NOMO-1 treated with dmso at 0.1 percent for 144 hours (cell line): ENCODE data around the gene TBCD.
A peak's percentile ranks its signal among the peaks of the same experiment; 100 is the strongest.

Source experiments
- DNase-seq: peaks from one replicate; lab custom pipeline; 2025; ENCODE audit not compliant: unreplicated experiment; lab: John Stamatoyannopoulos, UW

TBCD gene

DNA sequence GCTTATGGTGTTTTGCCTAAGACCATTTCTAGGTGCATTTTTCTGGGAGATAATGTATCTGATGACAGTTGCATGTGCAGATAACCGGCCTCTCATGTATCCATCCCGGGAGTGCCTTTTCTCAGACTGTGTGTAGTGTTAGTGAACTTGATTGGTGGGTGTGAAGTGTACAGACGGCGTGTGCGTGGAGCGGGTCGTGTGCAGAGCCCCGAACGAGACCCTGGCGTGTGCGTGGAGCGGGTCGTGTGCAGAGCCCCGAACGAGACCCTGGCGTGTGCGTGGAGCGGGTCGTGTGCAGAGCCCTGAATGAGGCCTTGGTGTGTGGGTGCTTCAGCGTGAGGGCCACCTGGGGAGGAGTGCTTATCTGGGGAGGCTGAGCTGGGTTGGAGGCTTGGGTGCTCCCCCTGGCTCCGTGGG, 116.9 kb downstream of the TBCD start:
- DNase-seq: no peak

DNA sequence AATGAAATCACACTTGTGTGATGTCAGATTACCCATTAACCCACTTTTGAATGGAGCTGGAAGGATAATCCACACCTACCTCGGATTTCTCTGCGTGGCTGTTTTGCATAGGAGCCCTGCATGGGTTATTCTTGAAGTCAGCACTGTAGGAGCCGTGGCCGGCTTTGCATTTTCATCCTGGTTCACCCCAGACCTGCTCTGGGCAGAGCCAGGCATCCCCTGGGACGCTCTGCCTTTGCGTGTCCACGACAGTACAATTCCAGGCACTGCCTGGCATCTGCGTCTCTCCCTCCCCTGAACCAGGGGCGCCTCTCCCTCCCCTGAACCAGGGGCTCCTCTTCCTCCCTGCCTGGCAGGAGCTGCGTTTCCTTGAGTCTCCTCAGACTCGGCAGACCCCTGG, 117.7 kb downstream of the TBCD start:
- no peak for DNase-seq

GRCh38 chr17:82870091-82870491, 118.2 kb downstream of the TBCD start:
- no peak for DNase-seq

DNA sequence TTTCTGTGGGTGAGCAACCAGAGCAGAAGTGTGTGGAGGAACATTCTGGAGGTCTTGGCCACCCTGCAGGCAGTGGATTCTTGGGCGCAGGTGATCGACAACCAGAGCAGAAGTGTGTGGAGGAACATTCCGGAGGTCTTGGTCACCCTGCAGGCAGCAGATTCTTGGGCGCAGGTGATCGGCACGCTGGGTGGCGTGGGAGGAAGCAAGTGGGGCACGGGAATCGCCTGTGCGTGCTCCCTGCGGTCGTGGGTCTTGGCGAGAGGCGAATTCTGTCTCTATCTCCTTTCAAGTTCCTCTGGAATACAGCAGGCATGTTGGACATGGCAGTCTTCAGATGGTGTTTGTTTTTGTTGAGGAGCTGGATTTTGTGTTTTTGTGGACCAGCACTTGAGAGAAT, 118.7 kb downstream of the TBCD start:
- no peak for DNase-seq

- no peak for DNase-seq
These were observed 119.4 kb downstream of the TBCD start for GRCh38 chr17:82871056-82871775.

GRCh38 chr17:82871776-82872561, 120.1 kb downstream of the TBCD start:
- no peak for DNase-seq

DNA sequence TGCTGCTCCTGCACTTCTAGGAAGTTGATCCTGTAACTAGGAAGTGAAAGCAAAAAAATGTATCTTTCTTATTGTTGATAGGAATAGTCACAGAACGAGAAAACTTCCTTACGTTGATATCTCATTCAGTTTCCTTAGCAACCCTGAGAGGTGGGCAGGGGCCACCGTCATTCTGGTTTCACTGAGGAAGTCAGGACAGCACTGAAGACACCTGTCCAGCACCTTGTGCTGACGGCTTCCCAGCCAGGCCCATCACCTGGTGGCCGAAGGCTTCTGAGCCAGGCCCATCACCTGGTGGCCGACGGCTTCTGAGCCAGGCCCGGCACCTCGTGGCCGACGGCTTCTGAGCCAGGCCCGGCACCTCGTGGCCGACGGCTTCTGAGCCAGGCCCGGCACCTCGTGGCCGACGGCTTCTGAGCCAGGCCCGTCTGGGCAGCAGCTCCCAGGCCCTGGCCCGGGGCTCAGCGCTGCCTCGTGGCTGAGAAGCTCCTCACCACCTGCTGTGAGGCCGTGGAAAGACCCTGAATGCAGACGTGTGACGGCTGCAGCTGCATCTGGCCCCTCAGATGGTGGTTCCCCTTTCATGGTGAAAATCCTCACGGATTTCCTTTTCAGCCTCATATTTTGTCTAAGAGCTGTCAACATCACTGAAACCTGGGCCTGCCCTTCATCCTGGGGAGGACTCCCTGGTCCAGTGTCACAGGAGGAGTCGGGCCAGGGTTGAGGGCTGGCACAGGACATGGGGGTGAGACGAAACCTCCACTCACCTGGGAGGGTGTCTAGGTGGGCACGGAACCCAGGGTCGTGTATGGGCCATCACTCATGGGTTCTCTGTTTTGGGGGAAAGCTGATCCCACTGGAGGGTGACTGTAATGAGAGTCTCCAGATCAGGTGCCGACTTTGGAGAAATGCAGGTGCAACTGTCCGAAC, 121.0 kb downstream of the TBCD start:
- no peak for DNase-seq

- no peak for DNase-seq
These were observed 121.7 kb downstream of the TBCD start for GRCh38 chr17:82873521-82873920.

GRCh38 chr17:82874011-82874835, 122.4 kb downstream of the TBCD start:
- no peak for DNase-seq

GRCh38 chr17:82875407-82875856, 123.6 kb downstream of the TBCD start:
- no peak for DNase-seq

DNA sequence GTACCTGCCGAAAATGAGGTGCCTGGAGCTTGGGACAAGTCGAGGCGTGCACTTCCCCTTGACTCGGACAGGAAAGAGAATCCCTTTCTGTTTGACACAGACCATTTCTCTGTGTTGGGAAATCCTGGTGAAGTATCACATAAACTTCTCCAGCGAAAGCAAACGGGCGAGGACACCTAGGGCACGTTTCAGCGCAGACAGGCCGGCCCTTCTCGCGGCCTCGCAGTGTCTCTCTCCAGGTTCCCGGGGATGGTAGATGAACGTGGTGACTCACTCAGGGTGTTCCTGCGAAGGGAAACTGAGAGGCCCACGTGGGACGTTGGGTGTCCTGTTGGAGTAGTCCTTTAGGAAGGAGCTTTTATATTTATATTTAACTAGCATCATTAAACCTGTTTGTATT, 124.3 kb downstream of the TBCD start:
- peak; percentile 9 for DNase-seq

GRCh38 chr17:82876602-82877379, 124.9 kb downstream of the TBCD start:
- DNase-seq: no peak

DNA sequence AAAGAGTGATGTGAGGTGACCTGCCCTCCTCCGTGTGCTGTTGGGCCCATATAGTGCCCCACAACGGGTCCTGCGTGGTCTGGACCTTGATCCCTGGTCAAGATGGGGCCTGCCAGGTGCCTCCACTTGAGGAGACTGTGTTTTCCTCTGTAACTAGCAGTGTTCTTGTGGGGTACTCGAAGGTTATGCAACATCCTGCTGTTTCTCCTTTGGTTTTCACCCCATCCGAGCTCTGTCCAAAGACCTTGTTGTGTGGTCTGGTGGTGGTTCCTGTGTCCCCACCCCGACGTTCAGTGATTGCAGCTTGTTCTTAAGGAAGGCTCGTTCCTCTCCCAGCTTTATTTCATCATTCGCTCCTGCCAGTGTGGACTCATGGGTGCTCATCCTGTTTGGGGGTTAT, 126.7 kb downstream of the TBCD start:
- peak; percentile 39 for DNase-seq

- no peak for DNase-seq
These were observed 127.4 kb downstream of the TBCD start for GRCh38 chr17:82879241-82879640.

DNA sequence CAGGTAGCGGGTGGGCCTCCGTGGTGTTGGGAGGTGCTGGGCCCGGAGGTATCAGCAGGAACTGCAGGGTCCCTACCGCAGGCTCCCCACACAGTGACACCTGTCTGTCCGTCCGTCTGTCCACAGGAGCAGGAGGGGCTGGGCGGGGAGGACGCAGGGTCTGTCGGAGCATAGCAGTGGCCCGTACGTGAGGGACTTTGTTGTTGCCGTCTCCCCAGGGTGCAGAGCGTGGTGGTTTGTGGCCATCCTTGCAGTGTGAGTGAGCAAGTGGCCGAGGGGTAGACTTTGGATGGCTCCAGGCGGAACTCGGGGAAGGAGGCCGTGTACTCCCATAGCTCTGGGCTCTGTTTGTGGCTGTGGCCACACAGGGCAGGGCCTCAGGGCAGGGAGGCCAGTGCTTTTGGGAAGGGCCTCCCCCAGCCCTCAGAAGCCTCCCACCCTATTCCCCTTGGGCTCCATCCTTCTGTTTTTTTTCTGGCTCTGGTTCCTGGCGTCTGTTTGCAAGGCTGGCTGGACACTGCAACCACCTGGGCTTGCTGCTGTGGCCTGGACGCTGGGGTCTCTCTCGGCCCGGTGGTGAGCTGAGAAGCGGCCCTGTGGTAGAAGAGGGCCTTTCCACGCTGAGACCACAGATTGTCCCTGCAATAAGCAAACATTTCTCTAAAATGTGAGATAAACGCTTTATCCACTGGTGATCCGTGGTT, 128.9 kb downstream of the TBCD start:
- no peak for DNase-seq

DNA sequence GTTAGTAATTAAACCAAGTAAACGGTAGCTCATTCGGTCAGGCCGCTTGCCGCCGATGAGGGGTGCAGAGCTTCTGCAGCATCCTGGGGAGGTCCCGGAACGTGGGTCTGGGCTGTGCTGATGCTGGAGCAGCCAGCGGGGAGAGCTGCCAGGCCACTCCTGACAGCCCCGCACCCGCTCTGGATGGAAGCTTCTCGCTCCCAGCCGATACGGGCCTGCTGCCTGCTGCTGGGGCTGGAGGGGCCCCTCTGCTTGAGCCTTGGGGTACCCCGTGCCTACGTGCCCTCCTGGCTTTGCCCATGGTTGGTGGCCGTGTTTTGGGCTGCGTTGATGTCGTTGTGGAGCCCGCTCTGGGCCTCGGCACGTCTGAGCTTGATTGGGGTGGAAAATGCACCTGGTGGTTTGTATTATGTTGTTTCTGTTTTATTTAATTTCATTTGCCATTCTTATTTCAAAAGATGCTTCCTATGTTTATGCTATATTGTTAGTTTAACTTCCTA, 129.5 kb downstream of the TBCD start:
- no peak for DNase-seq

- DNase-seq: no peak
These were observed 130.2 kb downstream of the TBCD start for GRCh38 chr17:82881900-82882714.
